Fibroblast of lung (primary cell): ENCODE measurements around the gene WFDC12. TPM values are rescaled to one million over a fixed set of nuclear protein-coding genes. Genes with fewer than 3 reads are reported as not detected.

Experiments used
- DNase-seq, 2 donors: peaks; one replicate each; pipeline versions ENCODE4 v3.0.0 to v3.0.0-alpha.2; 2010; ENCODE audit warnings: low read depth in 2 of 2
- H2AFZ ChIP-seq: 2 replicates; pipeline ENCODE4 v1.5.1; 2012; ENCODE audit warnings: low read length, control low read depth, inconsistent platforms
- H3K27ac ChIP-seq: 2 replicates; pipeline ENCODE4 v1.5.1; 2011; ENCODE audit warnings: low read length, control low read depth; ENCODE audit not compliant: insufficient read depth
- H3K27me3 ChIP-seq: 2 replicates; pipeline ENCODE4 v1.5.1; 2011; ENCODE audit warnings: mild to moderate bottlenecking, low read length; ENCODE audit not compliant: control insufficient read depth, insufficient read depth
- H3K36me3 ChIP-seq: 2 replicates; pipeline ENCODE4 v1.5.1; 2011; ENCODE audit warnings: low read length; ENCODE audit not compliant: control insufficient read depth, insufficient read depth
- H3K4me1 ChIP-seq: 2 replicates; pipeline ENCODE4 v1.5.1; 2011; ENCODE audit warnings: low read length; ENCODE audit not compliant: control insufficient read depth, insufficient read depth; ENCODE audit errors: extremely low read depth
- H3K4me2 ChIP-seq: 2 replicates; pipeline ENCODE4 v1.5.1; 2011; ENCODE audit warnings: low read length, control low read depth; ENCODE audit not compliant: insufficient read depth; ENCODE audit errors: extremely low read depth
- H3K4me3 ChIP-seq, 4 experiments: fragments of 200-600 bp in 1 of 4; sonication (generic) in 1 of 4; replicated peaks in 1 of 4; 2 replicates each; pipeline ENCODE4 v1.5.1; 2011 to 2016; ENCODE audit warnings: low read length in 4 of 4, low read depth in 3 of 4, mild to moderate bottlenecking in 3 of 4, control low read depth in 2 of 4, inconsistent platforms in 1 of 4, mixed read lengths in 1 of 4; ENCODE audit not compliant: insufficient read depth in 1 of 4; ENCODE audit errors: control extremely low read depth in 1 of 4
- H3K79me2 ChIP-seq: 2 replicates; pipeline ENCODE4 v1.5.1; 2012; ENCODE audit warnings: mild to moderate bottlenecking, low read length, inconsistent platforms; ENCODE audit not compliant: control insufficient read depth, insufficient read depth
- H3K9ac ChIP-seq: 2 replicates; pipeline ENCODE4 v1.5.1; 2011; ENCODE audit warnings: mild to moderate bottlenecking, low read length, control low read depth; ENCODE audit not compliant: insufficient read depth
- H3K9me3 ChIP-seq: 2 replicates; pipeline ENCODE4 v1.5.1; 2012; ENCODE audit warnings: low read depth, low read length; ENCODE audit not compliant: control insufficient read depth, insufficient read depth
- H4K20me1 ChIP-seq: 2 replicates; pipeline ENCODE4 v1.5.1; 2011; ENCODE audit warnings: low read length; ENCODE audit not compliant: control insufficient read depth, insufficient read depth; ENCODE audit errors: extremely low read depth
- EZH2 ChIP-seq: IDR thresholded peaks from 2 replicates; pipeline ENCODE4 v1.5.1; 2012; ENCODE audit warnings: low read length, control low read depth, mild to moderate bottlenecking; ENCODE audit errors: missing control alignments
- polyA plus RNA-seq, 2 donors: library from polyadenylated mRNA; depleted of rRNA in 1 of 2; stranded (reverse) in 1 of 2; unstranded in 1 of 2; fragments of >200 nt; gene quantifications; 2 replicates each; pipeline ENCODE4 v1.2.1, GENCODE V29; 2011 to 2012; ENCODE audit warnings: missing spikeins in 1 of 2
- total RNA-seq: library from RNA; depleted of rRNA; stranded (reverse); fragments of >200 nt; gene quantifications from 2 replicates; pipeline ENCODE4 v1.2.1, GENCODE V29; 2014
- TF ChIP-seq, protein P1 (sequence below), 2 donors: IDR thresholded peaks in 1 of 2; conservative IDR thresholded peaks in 1 of 2; 1 replicate in 1 of 2; 2 replicates in 1 of 2; pipeline ENCODE4 v1.5.1; 2011 to 2012; ENCODE audit warnings: low read length in 2 of 2, control low read depth in 1 of 2, inconsistent platforms in 1 of 2, low read depth in 1 of 2, mild to moderate bottlenecking in 1 of 2

The WFDC12 gene
- total and polyA plus RNA-seq, 2 donors (not counting 1 experiment from before 2014, with no cell fraction given): not detected

- Histone ChIP-seq H3K4me1 (no peaks in the 10 kb centered on the region), H3K9me3 (no peaks in the 10 kb centered on the region), H2AFZ (no peak overlapping the region), H3K36me3 (no peaks in the 10 kb centered on the region), H4K20me1 (no peaks in the 10 kb centered on the region), H3K27me3 (peaks cover 11% of the 10 kb centered on the region), H3K9ac (no peak overlapping the region), H3K79me2 (no peaks in the 10 kb centered on the region), H3K27ac (no peak overlapping the region), H3K4me3 (no peak overlapping the region), H3K4me2 (no peak overlapping the region)
- no peak for DNase-seq
- TF ChIP-seq, protein P1, sequence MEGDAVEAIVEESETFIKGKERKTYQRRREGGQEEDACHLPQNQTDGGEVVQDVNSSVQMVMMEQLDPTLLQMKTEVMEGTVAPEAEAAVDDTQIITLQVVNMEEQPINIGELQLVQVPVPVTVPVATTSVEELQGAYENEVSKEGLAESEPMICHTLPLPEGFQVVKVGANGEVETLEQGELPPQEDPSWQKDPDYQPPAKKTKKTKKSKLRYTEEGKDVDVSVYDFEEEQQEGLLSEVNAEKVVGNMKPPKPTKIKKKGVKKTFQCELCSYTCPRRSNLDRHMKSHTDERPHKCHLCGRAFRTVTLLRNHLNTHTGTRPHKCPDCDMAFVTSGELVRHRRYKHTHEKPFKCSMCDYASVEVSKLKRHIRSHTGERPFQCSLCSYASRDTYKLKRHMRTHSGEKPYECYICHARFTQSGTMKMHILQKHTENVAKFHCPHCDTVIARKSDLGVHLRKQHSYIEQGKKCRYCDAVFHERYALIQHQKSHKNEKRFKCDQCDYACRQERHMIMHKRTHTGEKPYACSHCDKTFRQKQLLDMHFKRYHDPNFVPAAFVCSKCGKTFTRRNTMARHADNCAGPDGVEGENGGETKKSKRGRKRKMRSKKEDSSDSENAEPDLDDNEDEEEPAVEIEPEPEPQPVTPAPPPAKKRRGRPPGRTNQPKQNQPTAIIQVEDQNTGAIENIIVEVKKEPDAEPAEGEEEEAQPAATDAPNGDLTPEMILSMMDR (conservative IDR thresholded peaks at IDR 0.05 in 1 of 2, IDR thresholded peaks at IDR 0.05 in 1 of 2; ENCODE audit: low read depth in 1 of 2, low read length in 2 of 2): no peak
- TF ChIP-seq EZH2: no peak
Measured at GRCh38 chr20:45117581-45117980, 6.7 kb downstream of the WFDC12 start.

DNA sequence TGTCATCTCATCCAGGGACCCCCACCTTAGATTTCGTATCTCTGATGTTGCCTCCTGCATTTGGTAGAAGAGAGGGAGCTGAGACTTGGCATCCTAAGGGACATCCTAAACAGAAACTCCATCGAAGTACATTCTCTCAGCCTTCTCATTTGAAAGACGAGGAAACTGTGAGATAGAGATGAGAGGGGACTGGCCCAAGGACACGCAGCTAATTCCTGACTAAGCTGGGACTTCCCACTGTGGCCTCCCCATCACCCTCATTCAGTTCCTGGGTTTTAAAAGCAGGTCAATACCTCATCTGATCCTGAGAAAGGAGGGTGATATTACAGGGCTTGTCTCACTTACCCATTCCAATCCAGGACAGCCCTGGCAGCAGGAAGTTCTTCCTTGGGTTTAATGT lies 8.4 kb downstream of the WFDC12 start:
- Histone ChIP-seq H4K20me1 (no peaks in the 10 kb centered on the region), H3K27me3 (peaks cover 11% of the 10 kb centered on the region), H3K27ac (no peak overlapping the region), H2AFZ (no peak overlapping the region), H3K79me2 (no peaks in the 10 kb centered on the region), H3K4me1 (no peaks in the 10 kb centered on the region), H3K4me3 (no peak overlapping the region), H3K9ac (no peak overlapping the region), H3K9me3 (no peaks in the 10 kb centered on the region), H3K4me2 (no peak overlapping the region), H3K36me3 (no peaks in the 10 kb centered on the region)
- no peak for DNase-seq
- TF ChIP-seq, protein P1 (conservative IDR thresholded peaks at IDR 0.05 in 1 of 2, IDR thresholded peaks at IDR 0.05 in 1 of 2; ENCODE audit: low read depth in 1 of 2, low read length in 2 of 2): no peak
- TF ChIP-seq EZH2: no peak

- Histone ChIP-seq H3K4me3 (no peak overlapping the region), H3K4me2 (no peak overlapping the region), H3K4me1 (no peaks in the 10 kb centered on the region), H2AFZ (no peak overlapping the region), H3K27me3 (peaks cover 11% of the 10 kb centered on the region), H3K9ac (no peak overlapping the region), H3K27ac (no peak overlapping the region), H4K20me1 (no peaks in the 10 kb centered on the region), H3K79me2 (no peaks in the 10 kb centered on the region), H3K36me3 (no peaks in the 10 kb centered on the region), H3K9me3 (no peaks in the 10 kb centered on the region)
- DNase-seq: no peak
- no peak for TF ChIP-seq EZH2
- TF ChIP-seq, protein P1 (conservative IDR thresholded peaks at IDR 0.05 in 1 of 2, IDR thresholded peaks at IDR 0.05 in 1 of 2; ENCODE audit: low read depth in 1 of 2, low read length in 2 of 2): no peak
Measured at GRCh38 chr20:45115386-45115774, 8.9 kb downstream of the WFDC12 start.
